ENCODE measurements around the gene NOS3. TPM values are rescaled to one million over a fixed set of nuclear protein-coding genes. Genes with fewer than 3 reads are reported as not detected.

NOS3 gene
- total and polyA plus RNA-seq, 2 experiments from 2014 or later, result 2.6 to 6.1 TPM

GRCh38 chr7:150951181-150951520, 39.7 kb upstream of the NOS3 start:
- peaks cover 15% of the 10 kb centered on the region for H3K27me3 ChIP-seq (ENCODE audit: insufficient read depth)
- no peaks in the 10 kb centered on the region for H3K36me3 Mint-ChIP-seq (ENCODE audit: low read depth)

DNA sequence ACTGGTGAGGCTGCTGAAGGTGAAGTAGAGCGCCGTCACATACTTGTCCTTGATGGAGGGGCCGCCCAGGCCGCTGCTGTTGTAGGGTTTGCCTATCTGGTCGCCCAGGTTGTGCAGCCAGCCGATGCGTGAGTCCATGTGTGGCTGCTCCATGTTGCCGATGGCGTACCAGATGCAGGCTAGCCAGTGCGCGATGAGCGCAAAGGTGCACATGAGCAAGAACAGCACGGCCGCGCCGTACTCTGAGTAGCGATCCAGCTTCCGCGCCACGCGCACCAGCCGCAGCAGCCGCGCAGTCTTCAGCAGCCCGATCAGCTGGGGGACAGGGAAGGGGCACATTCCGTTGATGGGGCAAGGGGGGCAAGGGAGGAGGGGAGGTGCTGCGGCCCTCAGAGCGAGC, 39.3 kb upstream of the NOS3 start:
- ATAC-seq (no peak), DNase-seq (ENCODE audit: low spot score) (no peak)
- Mint-ChIP-seq H3K4me1 (peaks cover 35% of the 10 kb centered on the region), H3K27ac (no peak overlapping the region), H3K4me3 (no peak overlapping the region), H3K27me3 (ENCODE audit: insufficient read depth, low read depth, poor library complexity) (peaks cover 14% of the 10 kb centered on the region), H3K36me3 (ENCODE audit: low read depth) (no peaks in the 10 kb centered on the region), H3K9me3 (no peaks in the 10 kb centered on the region)
- Histone ChIP-seq H3F3A (replicated peaks; ENCODE audit: low read depth) (0 out of 2 replicates have a peak, but pooled peaks cover 2% of the 10 kb centered on the region), H3K4me2 (no peak overlapping the region), H3K27me3 (ENCODE audit: insufficient read depth) (peaks cover 17% of the 10 kb centered on the region), H2AFZ (no peak overlapping the region), H3K36me3 (ENCODE audit: insufficient read depth) (no peaks in the 10 kb centered on the region), H3K9me2 (ENCODE audit: insufficient read depth) (no peaks in the 10 kb centered on the region), H4K20me1 (replicated peaks; ENCODE audit: insufficient read depth) (no peaks in the 10 kb centered on the region; the same call in 1 of the 2 replicates), H3K79me2 (replicated peaks; ENCODE audit: insufficient read depth) (no peaks in the 10 kb centered on the region), H3K4me1 (ENCODE audit: insufficient read depth) (peaks cover 26% of the 10 kb centered on the region), H3K4me3 (no peak overlapping the region), H3K27ac (ENCODE audit: low read depth) (no peak overlapping the region)
- no peak for TF ChIP-seq CREB1 (CRISPR knock-in tag; IDR thresholded peaks at IDR 0.05; ENCODE audit: low read depth)
- TF ChIP-seq JUNB (IDR thresholded peaks at IDR 0.05; ENCODE audit: unreplicated experiment), result no peak
- no peak for TF ChIP-seq ZNF114 (CRISPR knock-in tag; IDR thresholded peaks at IDR 0.05)
- TF ChIP-seq NANOG (IDR thresholded peaks at IDR 0.05; ENCODE audit: borderline replicate concordance), result no peak
- TF ChIP-seq EZH2 (IDR thresholded peaks at IDR 0.05; ENCODE audit: low read depth, unreplicated experiment), result no peak
- TF ChIP-seq, protein P1, sequence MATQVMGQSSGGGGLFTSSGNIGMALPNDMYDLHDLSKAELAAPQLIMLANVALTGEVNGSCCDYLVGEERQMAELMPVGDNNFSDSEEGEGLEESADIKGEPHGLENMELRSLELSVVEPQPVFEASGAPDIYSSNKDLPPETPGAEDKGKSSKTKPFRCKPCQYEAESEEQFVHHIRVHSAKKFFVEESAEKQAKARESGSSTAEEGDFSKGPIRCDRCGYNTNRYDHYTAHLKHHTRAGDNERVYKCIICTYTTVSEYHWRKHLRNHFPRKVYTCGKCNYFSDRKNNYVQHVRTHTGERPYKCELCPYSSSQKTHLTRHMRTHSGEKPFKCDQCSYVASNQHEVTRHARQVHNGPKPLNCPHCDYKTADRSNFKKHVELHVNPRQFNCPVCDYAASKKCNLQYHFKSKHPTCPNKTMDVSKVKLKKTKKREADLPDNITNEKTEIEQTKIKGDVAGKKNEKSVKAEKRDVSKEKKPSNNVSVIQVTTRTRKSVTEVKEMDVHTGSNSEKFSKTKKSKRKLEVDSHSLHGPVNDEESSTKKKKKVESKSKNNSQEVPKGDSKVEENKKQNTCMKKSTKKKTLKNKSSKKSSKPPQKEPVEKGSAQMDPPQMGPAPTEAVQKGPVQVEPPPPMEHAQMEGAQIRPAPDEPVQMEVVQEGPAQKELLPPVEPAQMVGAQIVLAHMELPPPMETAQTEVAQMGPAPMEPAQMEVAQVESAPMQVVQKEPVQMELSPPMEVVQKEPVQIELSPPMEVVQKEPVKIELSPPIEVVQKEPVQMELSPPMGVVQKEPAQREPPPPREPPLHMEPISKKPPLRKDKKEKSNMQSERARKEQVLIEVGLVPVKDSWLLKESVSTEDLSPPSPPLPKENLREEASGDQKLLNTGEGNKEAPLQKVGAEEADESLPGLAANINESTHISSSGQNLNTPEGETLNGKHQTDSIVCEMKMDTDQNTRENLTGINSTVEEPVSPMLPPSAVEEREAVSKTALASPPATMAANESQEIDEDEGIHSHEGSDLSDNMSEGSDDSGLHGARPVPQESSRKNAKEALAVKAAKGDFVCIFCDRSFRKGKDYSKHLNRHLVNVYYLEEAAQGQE (IDR thresholded peaks at IDR 0.05; ENCODE audit: unreplicated experiment), result no peak
- TF ChIP-seq CTCF (conservative IDR thresholded peaks at IDR 0.05; ENCODE audit: low read depth in 2 of 2), result no peak
- TF ChIP-seq ETS1 (IDR thresholded peaks at IDR 0.05), result no peak

More at GRCh38 chr7:150951181-150951520, 39.7 kb upstream of the NOS3 start:
- DNase-seq (ENCODE audit: low spot score) (no peak), ATAC-seq (no peak)
- Histone ChIP-seq H3K79me2 (replicated peaks; ENCODE audit: insufficient read depth) (no peaks in the 10 kb centered on the region), H3F3A (replicated peaks; ENCODE audit: low read depth) (0 out of 2 replicates have a peak, but pooled peaks cover 3% of the 10 kb centered on the region), H2AFZ (no peak overlapping the region), H3K4me1 (ENCODE audit: insufficient read depth) (peaks cover 26% of the 10 kb centered on the region), H3K27ac (ENCODE audit: low read depth) (no peak overlapping the region), H3K4me3 (no peak overlapping the region), H4K20me1 (replicated peaks; ENCODE audit: insufficient read depth) (no peaks in the 10 kb centered on the region; the same call in 1 of the 2 replicates), H3K9me2 (ENCODE audit: insufficient read depth) (no peaks in the 10 kb centered on the region), H3K4me2 (no peak overlapping the region), H3K36me3 (ENCODE audit: insufficient read depth) (no peaks in the 10 kb centered on the region)
- Mint-ChIP-seq H3K27me3 (ENCODE audit: insufficient read depth, low read depth, poor library complexity) (peaks cover 14% of the 10 kb centered on the region), H3K4me1 (peaks cover 35% of the 10 kb centered on the region), H3K4me3 (no peak overlapping the region), H3K27ac (no peak overlapping the region), H3K9me3 (no peaks in the 10 kb centered on the region)
- TF ChIP-seq ETS1 (IDR thresholded peaks at IDR 0.05) (no peak), ZNF114 (CRISPR knock-in tag; IDR thresholded peaks at IDR 0.05) (no peak), EZH2phosphoT487 (IDR thresholded peaks at IDR 0.05; ENCODE audit: unreplicated experiment) (no peak)
- TF ChIP-seq, protein P1 (IDR thresholded peaks at IDR 0.05; ENCODE audit: unreplicated experiment), result no peak

Data from GM23338 (cell line).